Measurements from ENCODE around the gene ELP4.

Gene ELP4

GRCh38 chr11:31816468-31817053 lies 307.0 kb downstream of the ELP4 start:
- Histone ChIP-seq H3K4me1 (ENCODE audit: insufficient read depth, low read length) (peaks cover 53% of the 10 kb centered on the region), H3K27ac (ENCODE audit: low read depth, low read length) (no peak overlapping the region), H3K9me3 (ENCODE audit: low read length) (no peaks in the 10 kb centered on the region), H3K9ac (ENCODE audit: low read length) (no peak overlapping the region), H3K36me3 (ENCODE audit: insufficient read depth, low read length) (no peaks in the 10 kb centered on the region), H3K4me3 (ENCODE audit: low read depth in 1 of 2, low read length in 2 of 2) (peak overlapping the region in 1 of 2 donors; percentile 14), H3K27me3 (ENCODE audit: control insufficient read depth in 1 of 2, insufficient read depth in 2 of 2, low read length in 2 of 2) (peaks cover 87 to 100% of the 10 kb centered on the region in 2 donors)

GRCh38 chr11:31817054-31817620 lies 307.6 kb downstream of the ELP4 start:
- H3K27ac ChIP-seq (ENCODE audit: low read depth, low read length): no peak overlapping the region
- H3K27me3 ChIP-seq (ENCODE audit: control insufficient read depth in 1 of 2, insufficient read depth in 2 of 2, low read length in 2 of 2): peaks cover 88 to 100% of the 10 kb centered on the region in 2 donors
- H3K4me3 ChIP-seq (ENCODE audit: low read depth in 1 of 2, low read length in 2 of 2): no peak overlapping the region
- H3K4me1 ChIP-seq (ENCODE audit: insufficient read depth, low read length): peaks cover 48% of the 10 kb centered on the region
- H3K9ac ChIP-seq (ENCODE audit: low read length): no peak overlapping the region
- no peaks in the 10 kb centered on the region for H3K36me3 ChIP-seq (ENCODE audit: insufficient read depth, low read length)
- H3K9me3 ChIP-seq (ENCODE audit: low read length): no peaks in the 10 kb centered on the region

GRCh38 chr11:31817621-31818424 lies 308.3 kb downstream of the ELP4 start:
- peaks cover 41% of the 10 kb centered on the region for H3K4me1 ChIP-seq (ENCODE audit: insufficient read depth, low read length)
- H3K36me3 ChIP-seq (ENCODE audit: insufficient read depth, low read length): no peaks in the 10 kb centered on the region
- H3K27ac ChIP-seq (ENCODE audit: low read depth, low read length): no peak overlapping the region
- peaks cover 88 to 100% of the 10 kb centered on the region in 2 donors for H3K27me3 ChIP-seq (ENCODE audit: control insufficient read depth in 1 of 2, insufficient read depth in 2 of 2, low read length in 2 of 2)
- no peak overlapping the region for H3K9ac ChIP-seq (ENCODE audit: low read length)
- H3K4me3 ChIP-seq (ENCODE audit: low read depth in 1 of 2, low read length in 2 of 2): peak overlapping the region in 1 of 2 donors; percentile 23
- no peaks in the 10 kb centered on the region for H3K9me3 ChIP-seq (ENCODE audit: low read length)

GRCh38 chr11:31818425-31818755 lies 308.8 kb downstream of the ELP4 start:
- Histone ChIP-seq H3K27ac (ENCODE audit: low read depth, low read length) (no peak overlapping the region), H3K36me3 (ENCODE audit: insufficient read depth, low read length) (no peaks in the 10 kb centered on the region), H3K4me1 (ENCODE audit: insufficient read depth, low read length) (peaks cover 38% of the 10 kb centered on the region), H3K27me3 (ENCODE audit: control insufficient read depth in 1 of 2, insufficient read depth in 2 of 2, low read length in 2 of 2) (peaks cover 90 to 100% of the 10 kb centered on the region in 2 donors), H3K9me3 (ENCODE audit: low read length) (no peaks in the 10 kb centered on the region), H3K4me3 (ENCODE audit: low read depth in 1 of 2, low read length in 2 of 2) (no peak overlapping the region), H3K9ac (ENCODE audit: low read length) (no peak overlapping the region)

- H3K27ac ChIP-seq (ENCODE audit: low read depth, low read length): no peak overlapping the region
- no peaks in the 10 kb centered on the region for H3K9me3 ChIP-seq (ENCODE audit: low read length)
- H3K36me3 ChIP-seq (ENCODE audit: insufficient read depth, low read length): no peaks in the 10 kb centered on the region
- H3K27me3 ChIP-seq (ENCODE audit: control insufficient read depth in 1 of 2, insufficient read depth in 2 of 2, low read length in 2 of 2): peaks cover 91 to 100% of the 10 kb centered on the region in 2 donors
- H3K4me1 ChIP-seq (ENCODE audit: insufficient read depth, low read length): peaks cover 32% of the 10 kb centered on the region
- no peak overlapping the region for H3K4me3 ChIP-seq (ENCODE audit: low read depth in 1 of 2, low read length in 2 of 2)
- H3K9ac ChIP-seq (ENCODE audit: low read length): no peak overlapping the region
Observed at GRCh38 chr11:31818874-31819331, 309.3 kb downstream of the ELP4 start.

GRCh38 chr11:31819621-31820437 lies 310.3 kb downstream of the ELP4 start:
- no peak overlapping the region for H3K9ac ChIP-seq (ENCODE audit: low read length)
- peaks cover 92 to 100% of the 10 kb centered on the region in 2 donors for H3K27me3 ChIP-seq (ENCODE audit: control insufficient read depth in 1 of 2, insufficient read depth in 2 of 2, low read length in 2 of 2)
- no peak overlapping the region for H3K4me3 ChIP-seq (ENCODE audit: low read depth in 1 of 2, low read length in 2 of 2)
- no peak overlapping the region for H3K27ac ChIP-seq (ENCODE audit: low read depth, low read length)
- H3K9me3 ChIP-seq (ENCODE audit: low read length): no peaks in the 10 kb centered on the region
- peaks cover 23% of the 10 kb centered on the region for H3K4me1 ChIP-seq (ENCODE audit: insufficient read depth, low read length)
- H3K36me3 ChIP-seq (ENCODE audit: insufficient read depth, low read length): no peaks in the 10 kb centered on the region

GRCh38 chr11:31820438-31820818 lies 310.9 kb downstream of the ELP4 start:
- Histone ChIP-seq H3K9ac (ENCODE audit: low read length) (no peak overlapping the region), H3K27me3 (ENCODE audit: control insufficient read depth in 1 of 2, insufficient read depth in 2 of 2, low read length in 2 of 2) (peaks cover 92 to 100% of the 10 kb centered on the region in 2 donors), H3K4me1 (ENCODE audit: insufficient read depth, low read length) (peaks cover 19% of the 10 kb centered on the region)

GRCh38 chr11:31821235-31821764 lies 311.7 kb downstream of the ELP4 start:
- H3K27ac ChIP-seq (ENCODE audit: low read depth, low read length): no peak overlapping the region
- H3K9me3 ChIP-seq (ENCODE audit: low read length): no peaks in the 10 kb centered on the region
- H3K27me3 ChIP-seq (ENCODE audit: control insufficient read depth in 1 of 2, insufficient read depth in 2 of 2, low read length in 2 of 2): peaks cover 90 to 100% of the 10 kb centered on the region in 2 donors
- H3K4me3 ChIP-seq (ENCODE audit: low read depth in 1 of 2, low read length in 2 of 2): no peak overlapping the region
- peaks cover 14% of the 10 kb centered on the region for H3K4me1 ChIP-seq (ENCODE audit: insufficient read depth, low read length)
- H3K36me3 ChIP-seq (ENCODE audit: insufficient read depth, low read length): no peaks in the 10 kb centered on the region
- H3K9ac ChIP-seq (ENCODE audit: low read length): no peak overlapping the region

More at GRCh38 chr11:31820438-31820818, 310.9 kb downstream of the ELP4 start:
- H3K4me3 ChIP-seq (ENCODE audit: low read depth in 1 of 2, low read length in 2 of 2): no peak overlapping the region
- H3K27ac ChIP-seq (ENCODE audit: low read depth, low read length): no peak overlapping the region
- no peaks in the 10 kb centered on the region for H3K9me3 ChIP-seq (ENCODE audit: low read length)
- no peaks in the 10 kb centered on the region for H3K36me3 ChIP-seq (ENCODE audit: insufficient read depth, low read length)

GRCh38 chr11:31821766-31822165 lies 312.2 kb downstream of the ELP4 start:
- no peak overlapping the region for H3K27ac ChIP-seq (ENCODE audit: low read depth, low read length)
- H3K9me3 ChIP-seq (ENCODE audit: low read length): no peaks in the 10 kb centered on the region
- H3K36me3 ChIP-seq (ENCODE audit: insufficient read depth, low read length): no peaks in the 10 kb centered on the region
- peaks cover 14% of the 10 kb centered on the region for H3K4me1 ChIP-seq (ENCODE audit: insufficient read depth, low read length)
- no peak overlapping the region for H3K9ac ChIP-seq (ENCODE audit: low read length)
- H3K4me3 ChIP-seq (ENCODE audit: low read depth in 1 of 2, low read length in 2 of 2): no peak overlapping the region
- H3K27me3 ChIP-seq (ENCODE audit: control insufficient read depth in 1 of 2, insufficient read depth in 2 of 2, low read length in 2 of 2): peaks cover 90 to 100% of the 10 kb centered on the region in 2 donors

- no peaks in the 10 kb centered on the region for H3K36me3 ChIP-seq (ENCODE audit: insufficient read depth, low read length)
- H3K9ac ChIP-seq (ENCODE audit: low read length): no peak overlapping the region
- peaks cover 11% of the 10 kb centered on the region for H3K4me1 ChIP-seq (ENCODE audit: insufficient read depth, low read length)
- H3K27ac ChIP-seq (ENCODE audit: low read depth, low read length): no peak overlapping the region
- H3K4me3 ChIP-seq (ENCODE audit: low read depth in 1 of 2, low read length in 2 of 2): no peak overlapping the region
- no peaks in the 10 kb centered on the region for H3K9me3 ChIP-seq (ENCODE audit: low read length)
- peaks cover 88 to 100% of the 10 kb centered on the region in 2 donors for H3K27me3 ChIP-seq (ENCODE audit: control insufficient read depth in 1 of 2, insufficient read depth in 2 of 2, low read length in 2 of 2)
Observed at GRCh38 chr11:31822175-31822926, 312.8 kb downstream of the ELP4 start.
